A549 (cell line): ENCODE results near the gene SHCBP1L. TPM values are rescaled to one million over a fixed set of nuclear protein-coding genes. Genes with fewer than 3 reads are reported as not detected.

Experiments used
- ATAC-seq, 2 experiments: fragments of 200-7000 bp in 1 of 2; fragments of >200 bp in 1 of 2; cut with Nextera tagmentation in 1 of 2; cut with Tn5 transposase in 1 of 2; 3 replicates each; pipeline versions ENCODE4 v1.8.0 to v1.9.1; 2018 to 2020; ENCODE audit warnings: mild to moderate bottlenecking in 1 of 2, moderate library complexity in 1 of 2
- CTCF ChIA-PET: fragments of 300-600 bp; sonication (Branson Sonifier 250); formaldehyde crosslinking; extraction: SDS; loops from one replicate; lab custom pipeline; 2021; ENCODE audit warnings: antibody characterized with exemption, inconsistent platforms; lab: Yijun Ruan, JAX
- POLR2A ChIA-PET: fragments of 350-600 bp; formaldehyde crosslinking; extraction: SDS; loops from one replicate; lab custom pipeline; 2021; ENCODE audit warnings: antibody characterized with exemption, inconsistent platforms; lab: Yijun Ruan, JAX
- DNase-seq, 2 experiments: peaks; one replicate each; pipeline versions ENCODE4 v3.0.0 to v3.0.0-alpha.2; 2011 to 2016; ENCODE audit warnings: low read depth in 1 of 2, low spot score in 1 of 2
- FAIRE-seq: peaks from 2 replicates; lab custom pipeline; 2011; peaks lifted over from hg19 to GRCh38; lab: Jason Lieb, UNC
- H3K27ac ChIP-seq, 2 experiments: fragments of >200 bp; sonication (Bioruptor Twin); formaldehyde crosslinking; 3 replicates each; pipeline ENCODE4 v1.5.1; 2016 to 2017
- H3K4me1 ChIP-seq: fragments of >200 bp; sonication (Bioruptor Twin); formaldehyde crosslinking; 3 replicates; pipeline ENCODE4 v1.6.1; 2016
- H3K4me2 ChIP-seq: fragments of >200 bp; sonication (Bioruptor Twin); formaldehyde crosslinking; 3 replicates; pipeline ENCODE4 v1.6.1; 2016
- H3K4me3 ChIP-seq: fragments of >200 bp; sonication (Bioruptor Twin); formaldehyde crosslinking; 3 replicates; pipeline ENCODE4 v1.5.1; 2016
- H3K9me3 ChIP-seq: fragments of >200 bp; sonication (Bioruptor Twin); formaldehyde crosslinking; 3 replicates; pipeline ENCODE4 v1.6.1; 2016
- ATOH8 ChIP-seq: fragments of 250-450 bp; sonication (Bioruptor Pico); IDR thresholded peaks from 2 replicates; pipeline ENCODE4 v1.5.0; 2020; ENCODE audit warnings: low read depth, mild to moderate bottlenecking, moderate library complexity
- BHLHE40 ChIP-seq: IDR thresholded peaks from 2 replicates; pipeline ENCODE4 v1.6.1; 2012; ENCODE audit warnings: low read depth, low read length, inconsistent platforms
- CBX2 ChIP-seq: fragments of 200-600 bp; sonication (generic); IDR thresholded peaks from 2 replicates; pipeline ENCODE4 v1.6.1; 2016; ENCODE audit warnings: low read depth, mild to moderate bottlenecking, borderline replicate concordance
- CBX8 ChIP-seq: fragments of 200-600 bp; sonication (generic); IDR thresholded peaks from 2 replicates; pipeline ENCODE4 v1.6.1; 2016
- CEBPB ChIP-seq, 2 experiments: fragments of >200 bp in 1 of 2; sonication (Bioruptor Twin) in 1 of 2; formaldehyde crosslinking in 1 of 2; IDR thresholded peaks; 2 replicates each; pipeline ENCODE4 v1.6.1; 2012 to 2016
- CHD4 ChIP-seq: fragments of 200-600 bp; sonication (generic); IDR thresholded peaks from 2 replicates; pipeline ENCODE4 v1.6.1; 2016; ENCODE audit warnings: antibody characterized with exemption, mild to moderate bottlenecking, borderline replicate concordance
- EHF ChIP-seq: fragments of 250-450 bp; sonication (Bioruptor Pico); IDR thresholded peaks from 2 replicates; pipeline ENCODE4 v1.5.0; 2020; ENCODE audit warnings: mild to moderate bottlenecking
- EHMT2 ChIP-seq: fragments of 200-600 bp; sonication (generic); IDR thresholded peaks from 2 replicates; pipeline ENCODE4 v1.6.1; 2016; ENCODE audit warnings: antibody characterized with exemption, low read depth, mild to moderate bottlenecking, moderate library complexity
- EP300 ChIP-seq, 2 experiments: fragments of >200 bp; sonication (Bioruptor Twin); formaldehyde crosslinking; IDR thresholded peaks; 2 replicates in 1 of 2; 3 replicates in 1 of 2; pipeline ENCODE4 v1.6.1; 2016 to 2017
- HDAC2 ChIP-seq: fragments of 200-600 bp; sonication (generic); IDR thresholded peaks from 2 replicates; pipeline ENCODE4 v1.6.1; 2016
- HES2 ChIP-seq: fragments of >200 bp; sonication (Bioruptor Twin); formaldehyde crosslinking; IDR thresholded peaks from 2 replicates; pipeline ENCODE4 v1.6.1; 2016
- HOXB5 ChIP-seq: fragments of 250-450 bp; sonication (Bioruptor Pico); IDR thresholded peaks from 2 replicates; pipeline ENCODE4 v1.5.0; 2020; ENCODE audit warnings: mild to moderate bottlenecking, moderate library complexity
- MAFK ChIP-seq: fragments of 450-650 bp; IDR thresholded peaks from 2 replicates; pipeline ENCODE4 v1.6.1; 2014; ENCODE audit not compliant: partially characterized antibody
- MYC ChIP-seq: IDR thresholded peaks from 2 replicates; pipeline ENCODE4 v1.6.1; 2012; ENCODE audit warnings: mild to moderate bottlenecking, inconsistent platforms, low read length, improper control_type of control experiment, borderline replicate concordance
- NFE2L2 ChIP-seq: fragments of 150-350 bp; conservative IDR thresholded peaks from 2 replicates; pipeline ENCODE4 v1.6.1; 2014; ENCODE audit warnings: low read length
- PBX3 ChIP-seq: IDR thresholded peaks from 2 replicates; pipeline ENCODE4 v1.6.1; 2012
- PHF8 ChIP-seq: fragments of 200-600 bp; sonication (generic); IDR thresholded peaks from 2 replicates; pipeline ENCODE4 v1.6.1; 2016; ENCODE audit warnings: low read depth, mild to moderate bottlenecking, antibody characterized with exemption, moderate library complexity, borderline replicate concordance
- POLR2AphosphoS2 ChIP-seq: conservative IDR thresholded peaks from 2 replicates; pipeline ENCODE4 v1.6.1; 2012; ENCODE audit warnings: low read length, improper control_type of control experiment, inconsistent platforms
- RAD21 ChIP-seq, 2 experiments: fragments of >200 bp in 1 of 2; sonication (Bioruptor Twin) in 1 of 2; formaldehyde crosslinking in 1 of 2; IDR thresholded peaks in 1 of 2; conservative IDR thresholded peaks in 1 of 2; 2 replicates in 1 of 2; 3 replicates in 1 of 2; pipeline ENCODE4 v1.6.1; 2012 to 2018; ENCODE audit warnings: inconsistent platforms in 1 of 2
- RCOR1 ChIP-seq: fragments of 150-350 bp; IDR thresholded peaks from 2 replicates; pipeline ENCODE4 v1.6.1; 2014; ENCODE audit warnings: antibody characterized with exemption, low read length, low read depth
- RFX5 ChIP-seq: fragments of 450-650 bp; IDR thresholded peaks from 2 replicates; pipeline ENCODE4 v1.7.1; 2014; ENCODE audit warnings: antibody characterized with exemption, mild to moderate bottlenecking, moderate library complexity
- SREBF2 ChIP-seq: fragments of 450-650 bp; IDR thresholded peaks from 2 replicates; pipeline ENCODE4 v1.6.1; 2014; ENCODE audit warnings: mild to moderate bottlenecking, moderate library complexity
- ZSCAN20 ChIP-seq: fragments of 250-450 bp; sonication (Bioruptor Pico); IDR thresholded peaks from 2 replicates; pipeline ENCODE4 v1.8.0; 2022; ENCODE audit warnings: mild to moderate bottlenecking, moderate library complexity
- WGBS: methylation state at CpG from one replicate; pipeline ENCODE4 v1.1.6; 2017; ENCODE audit errors: missing lambda C conversion rate; 5-methylcytosine and 5-hydroxymethylcytosine counted together
- polyA plus RNA-seq, 4 experiments: library from polyadenylated mRNA; depleted of rRNA in 3 of 4; stranded (reverse); fragments of >200 nt; fragmentation: RNase III in 1 of 4; extraction: RNeasy Plus Mini Kit Qiagen cat#74134 plus additional on column Dnase treatment in 1 of 4; gene quantifications; 2 replicates in 3 of 4; 3 replicates in 1 of 4; pipeline ENCODE4 v1.2.3, GENCODE V29; 2011 to 2017

SHCBP1L gene
- polyA plus RNA-seq, 2 of the 4 experiments (the other 2 are of a cell fraction), result not detected

GRCh38 chr1:182917378-182917777, 35.6 kb downstream of the SHCBP1L start:
- no peak for ATAC-seq
- Histone ChIP-seq H3K4me3 (no peak overlapping the region), H3K27ac (no peak overlapping the region)
- DNase-seq, result no peak
- CTCF ChIA-PET, result interaction anchor here (0.6 to 2.0 kb wide), 2 partner anchors 18 to 586 kb away, joined by 3 to 4 read pairs; no protein-coding TSS in a partner anchor
- no peak for TF ChIP-seq CBX8
- no peak for TF ChIP-seq PHF8
- TF ChIP-seq HDAC2, result no peak
- no peak for TF ChIP-seq ZSCAN20 (CRISPR knock-in tag)
- TF ChIP-seq HOXB5 (CRISPR knock-in tag), result no peak
- TF ChIP-seq CEBPB (IDR thresholded peaks at IDR 0.05), result no peak
- no peak for TF ChIP-seq RCOR1
- no peak for TF ChIP-seq NFE2L2
- TF ChIP-seq CHD4, result no peak
- no peak for TF ChIP-seq MAFK
- TF ChIP-seq PBX3, result no peak
- TF ChIP-seq HES2, result no peak
- TF ChIP-seq CBX2, result no peak
- TF ChIP-seq EHMT2, result no peak
- no peak for TF ChIP-seq EHF (CRISPR knock-in tag)
- no peak for TF ChIP-seq ATOH8 (CRISPR knock-in tag)
- no peak for TF ChIP-seq SREBF2
- no peak for TF ChIP-seq MYC
- TF ChIP-seq, all 56 proteins: peak for 0
- POLR2A ChIA-PET, result no interaction called here
- no peaks in the 10 kb centered on the region for H3K4me1 ChIP-seq
- FAIRE-seq, result no peak
- WGBS, result 36% methylated on average over 3 of the region's 3 CpGs
- H3K9me3 ChIP-seq, result peaks cover 7% of the 10 kb centered on the region; the same call in 2 of the 3 replicates
- H3K4me2 ChIP-seq, result no peak overlapping the region

GRCh38 chr1:182913401-182913800, 39.6 kb downstream of the SHCBP1L start:
- POLR2A ChIA-PET, result no interaction called here
- FAIRE-seq, result no peak
- H3K4me1 ChIP-seq, result no peaks in the 10 kb centered on the region
- no peak overlapping the region for H3K4me3 ChIP-seq
- H3K9me3 ChIP-seq, result peaks cover 7% of the 10 kb centered on the region; the same call in 2 of the 3 replicates
- H3K4me2 ChIP-seq, result no peak overlapping the region
- TF ChIP-seq RFX5 (no peak), CEBPB (IDR thresholded peaks at IDR 0.05) (no peak), BHLHE40 (no peak), POLR2AphosphoS2 (no peak)
- TF ChIP-seq, all 56 proteins: peak for 0
- no peak for DNase-seq
- 79% methylated on average over 3 of the region's 3 CpGs for WGBS
- no peak for ATAC-seq
- H3K27ac ChIP-seq, result no peak overlapping the region
- CTCF ChIA-PET, result interaction anchor here (1.7 kb wide), 1 partner anchor 15 kb away, joined by 5 read pairs; no protein-coding TSS in a partner anchor

GRCh38 chr1:182910143-182910542, 42.8 kb downstream of the SHCBP1L start:
- ATAC-seq (peak; percentile 73 to 81), FAIRE-seq (no peak), DNase-seq (peak in 1 of 2 experiments; percentile 23)
- no peak overlapping the region for H3K4me2 ChIP-seq
- POLR2A ChIA-PET, result no interaction called here
- CTCF ChIA-PET, result no interaction called here
- H3K9me3 ChIP-seq, result peaks cover 7% of the 10 kb centered on the region; the same call in 2 of the 3 replicates
- 97% methylated on average over 1 of the region's 1 CpG for WGBS
- no peaks in the 10 kb centered on the region for H3K4me1 ChIP-seq
- peak in 1 of 2 experiments; percentile 22; a peak in 2 of 5 replicates for TF ChIP-seq RAD21 (conservative IDR thresholded peaks at IDR 0.05 in 1 of 2, IDR thresholded peaks at IDR 0.05 in 1 of 2)
- TF ChIP-seq EP300 (IDR thresholded peaks at IDR 0.05), result no peak
- H3K27ac ChIP-seq, result no peak overlapping the region
- H3K4me3 ChIP-seq, result no peak overlapping the region
